A549 treated with CpdA at 1 μM for 4 hours (cell line): ENCODE measurements around the gene STIM1. TPM values are rescaled to one million over a fixed set of nuclear protein-coding genes. Genes with fewer than 3 reads are reported as not detected.

Experiments used
- total RNA-seq: library from RNA; stranded (reverse); fragments of 200-300 nt; extraction: Qiagen RNA extraction; gene quantifications from 5 replicates; pipeline ENCODE4 v1.2.3, GENCODE V29; 2022; ENCODE audit warnings: low read depth

The STIM1 gene
- 23.0 to 27.0 TPM (median 25.3 TPM) in 5 replicates for total RNA-seq

DNA sequence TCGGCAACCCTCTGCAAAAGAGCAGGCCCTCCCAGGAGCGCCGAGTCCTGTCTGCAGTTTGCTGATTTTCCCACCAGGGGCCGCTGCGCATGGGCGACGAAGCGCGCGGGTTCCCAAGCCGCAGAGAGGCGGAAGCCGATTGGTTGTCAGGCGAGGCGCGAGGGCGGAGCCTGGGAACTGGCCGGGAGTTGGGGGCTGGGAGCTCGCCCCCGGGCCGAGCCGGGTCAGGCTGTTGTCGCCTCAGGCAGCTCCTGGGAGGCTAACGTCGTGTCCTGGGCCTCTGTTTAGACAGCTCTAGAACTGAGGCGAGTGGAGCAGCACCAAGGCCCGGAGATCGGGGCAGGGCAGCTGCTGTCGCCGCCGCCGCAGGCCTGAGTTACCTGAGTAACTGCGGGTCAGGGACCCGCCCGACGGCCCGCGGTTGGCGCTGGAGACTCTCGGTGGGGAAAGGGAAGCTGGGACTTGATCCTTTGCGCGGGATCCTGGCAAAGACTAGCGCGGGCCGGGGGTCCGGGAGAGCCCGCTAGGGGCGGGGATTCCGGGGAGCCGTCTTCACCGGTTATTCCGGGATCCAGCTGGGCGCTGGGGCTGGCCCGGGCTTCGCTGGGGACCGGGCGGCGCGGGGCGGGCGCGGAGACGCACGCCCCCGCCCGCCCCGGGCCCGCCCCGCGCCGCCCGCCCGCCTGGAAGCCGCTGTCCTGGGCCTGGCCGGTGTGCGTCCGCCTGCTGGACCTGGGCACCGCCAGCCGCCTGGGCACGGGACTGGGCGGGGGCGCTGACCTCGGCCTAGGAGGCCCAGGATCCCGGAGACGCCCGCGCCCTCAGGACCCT lies at the start of gene STIM1:
TSS of gene STIM1 (plus strand) at position 688 of the 831 bp plus-strand sequence. CDS start 607 bp downstream, outside the sequence.

DNA sequence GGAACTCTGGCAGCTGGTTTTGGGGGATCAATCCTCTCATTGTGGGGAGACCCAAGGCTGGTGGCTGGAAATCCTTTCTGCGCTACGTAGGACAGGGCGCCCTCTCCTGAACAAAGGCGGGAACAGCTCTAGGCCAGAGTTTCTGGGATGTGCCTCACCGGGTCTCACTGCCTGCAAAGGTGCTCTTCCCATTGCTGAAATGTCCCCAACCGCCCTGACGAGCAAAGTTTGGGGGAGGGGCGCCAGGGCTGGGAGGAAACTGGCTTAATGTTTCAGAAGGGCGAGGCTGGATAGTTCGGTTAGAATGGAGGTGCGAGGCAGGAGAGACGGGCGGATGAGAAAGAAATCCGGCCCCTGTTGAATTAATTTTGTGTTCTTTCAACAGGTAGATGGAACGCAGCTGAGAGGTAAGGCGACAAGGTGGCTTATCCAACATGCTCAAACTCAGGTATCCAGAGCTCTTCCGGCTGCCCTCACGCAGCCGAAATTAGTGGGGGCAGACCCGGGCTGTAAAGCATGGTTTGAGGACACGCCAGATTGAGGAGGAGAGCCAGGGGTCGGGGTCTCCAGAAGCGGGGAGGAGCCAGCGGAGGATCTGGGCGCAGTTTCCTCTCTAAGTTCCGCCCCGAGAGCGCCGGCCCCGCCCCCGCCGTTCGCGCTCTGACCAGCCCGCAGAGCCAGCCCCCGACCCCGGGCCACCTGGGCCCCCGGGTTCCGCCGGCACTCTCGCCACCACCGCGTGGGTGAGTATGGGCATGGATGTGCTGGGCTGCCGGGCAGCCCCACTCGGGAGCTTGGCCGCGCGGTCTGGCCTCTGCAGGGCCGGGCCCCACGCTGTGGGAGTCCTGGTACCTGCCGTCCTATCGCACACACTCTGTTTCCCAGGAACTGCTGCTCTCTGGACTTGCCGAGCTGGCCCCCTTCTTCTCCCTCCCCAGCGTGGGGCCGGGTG lies 47.3 kb upstream of the STIM1 start, which contains the start of gene PGAP2:
TSS of gene PGAP2 (plus strand) at position 652 of the 952 bp plus-strand sequence. CDS start 2,700 bp downstream, outside the sequence.

DNA sequence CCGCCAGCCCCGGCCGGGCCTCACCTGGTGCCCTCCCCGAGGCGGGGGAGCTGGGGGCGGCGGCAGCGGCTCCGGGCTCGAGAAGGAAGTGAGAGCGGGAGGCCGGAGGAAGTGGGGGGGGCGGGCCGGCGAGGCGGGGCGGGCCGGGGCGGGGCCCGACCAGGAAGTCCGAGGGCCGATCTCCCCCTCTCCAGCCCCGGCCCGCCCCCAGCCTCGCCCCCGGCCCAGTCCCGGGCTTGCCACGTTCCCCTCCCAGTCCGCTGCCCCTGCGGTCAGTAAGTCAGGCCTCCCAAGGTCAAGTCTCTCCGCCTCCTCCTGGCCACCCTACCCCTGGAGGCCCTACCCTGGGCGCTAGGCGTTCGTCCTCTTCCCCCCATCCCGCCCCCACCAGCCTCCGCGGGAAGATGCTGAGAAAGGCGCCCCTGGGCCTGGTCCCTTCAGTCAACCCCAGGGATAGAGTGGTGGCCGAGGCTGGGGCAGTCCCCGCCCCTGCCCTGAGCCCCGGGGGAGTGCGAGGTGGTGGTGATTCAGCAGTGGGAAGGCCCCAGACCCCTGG lies 14.5 kb upstream of the STIM1 start, which contains the start of gene RHOG:
TSS of gene RHOG (minus strand) at position 90 of the 556 bp plus-strand sequence. CDS start 12,821 bp downstream, outside the sequence.

DNA sequence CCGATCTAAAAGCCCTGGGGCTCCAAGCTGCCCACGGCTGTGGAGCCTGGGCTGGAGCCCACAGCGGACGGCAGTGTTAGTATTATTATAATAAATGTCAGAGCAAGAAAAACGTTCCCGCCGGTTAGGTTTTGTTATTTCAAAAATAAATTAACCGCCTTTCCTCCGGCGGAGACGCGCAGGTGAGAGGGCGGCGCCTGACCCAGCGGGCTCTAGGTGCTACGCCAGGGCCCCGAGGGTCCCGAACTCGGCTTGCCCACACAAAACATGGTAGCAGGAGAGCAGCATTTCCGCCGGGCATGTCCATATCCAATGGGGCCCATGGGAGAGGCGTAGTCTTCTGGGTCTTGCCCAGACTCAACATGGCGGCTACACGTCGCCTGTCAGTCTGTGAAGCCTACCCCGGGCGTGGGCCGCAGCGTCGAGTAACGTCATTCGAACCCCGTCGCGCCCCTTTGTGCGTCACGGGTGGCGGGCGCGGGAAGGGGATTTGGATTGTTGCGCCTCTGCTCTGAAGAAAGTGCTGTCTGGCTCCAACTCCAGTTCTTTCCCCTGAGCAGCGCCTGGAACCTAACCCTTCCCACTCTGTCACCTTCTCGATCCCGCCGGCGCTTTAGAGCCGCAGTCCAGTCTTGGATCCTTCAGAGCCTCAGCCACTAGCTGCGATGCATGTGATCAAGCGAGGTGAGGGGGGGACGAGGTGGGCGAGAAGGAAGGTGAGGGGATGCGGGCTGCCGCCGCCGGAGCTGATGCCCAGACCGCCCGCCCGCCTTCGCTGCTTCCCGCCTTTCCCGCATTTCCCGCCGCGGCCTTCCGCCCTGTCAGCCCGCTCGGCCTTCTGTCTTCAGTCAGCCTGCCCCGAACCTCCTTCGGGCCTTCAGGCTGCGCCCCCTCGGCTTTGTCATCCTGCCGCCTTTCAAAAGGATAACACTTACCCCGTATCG lies 239.2 kb downstream of the STIM1 start, which contains the start of gene RRM1:
TSS of gene RRM1 (plus strand) at position 452 of the 944 bp plus-strand sequence. CDS start at position 666, 214 bp downstream.

Other genes starting within 250 kb of the STIM1 start
- gene ART5, start 213.7 kb upstream of the STIM1 start, total RNA-seq: 0.17 to 0.55 TPM (median 0.33 TPM) in 5 replicates
- not detected in 5 replicates for gene ART1, start 210.5 kb upstream of the STIM1 start, total RNA-seq
- gene CHRNA10, start 184.3 kb upstream of the STIM1 start, total RNA-seq: 0.52 to 1.5 TPM (median 1.1 TPM) in 5 replicates
- gene NUP98, start 58.1 kb upstream of the STIM1 start, total RNA-seq: 60.8 to 73.1 TPM (median 67.4 TPM) in 5 replicates
- 17.6 to 22.7 TPM (median 21.5 TPM) in 5 replicates for gene PGAP2, start 47.1 kb upstream of the STIM1 start, total RNA-seq
- gene RHOG, start 14.7 kb upstream of the STIM1 start, total RNA-seq: 82.2 to 115 TPM (median 110 TPM) in 5 replicates
- 73.4 to 100 TPM (median 81.0 TPM) in 5 replicates for gene RRM1, start 239.1 kb downstream of the STIM1 start, total RNA-seq